Left colon (tissue), 2 donors: Measurements from ENCODE around the gene OR6M1. TPM values are rescaled to one million over a fixed set of nuclear protein-coding genes. Genes with fewer than 3 reads are reported as not detected.

Experiments
- ATAC-seq: fragments of 200-7000 bp; cut with Tn5 transposase; one replicate; pipeline ENCODE4 v1.9.1; 2020; ENCODE audit warnings: mild to moderate bottlenecking, moderate library complexity
- DNase-seq, 2 donors: peaks; one replicate each; pipeline ENCODE4 v3.0.0-alpha.2; 2020
- intact Hi-C, 2 donors: fragments of 100-400 bp; cut with DNase I in 1 of 2; cut with micrococcal nuclease in 1 of 2; formaldehyde crosslinking; loops; one replicate each; pipeline versions ENCODE4 v1.11.2 to v1.14.0; 2022; cut with DNase I, micrococcal nuclease
- total RNA-seq, 2 donors: library from RNA; stranded (reverse); fragmentation: NEBNext Ultra II Directional; extraction: Animal tissue kit (Norgen Biotek cat#: 25700); gene quantifications; one replicate each; pipeline ENCODE4 v1.2.1, GENCODE V29; 2021
- donor health status: DM: no; HTN: no; CAD: no.
- donor health status: DM: yes; HTN: yes; CAD: no.

The OR6M1 gene
- total RNA-seq, 2 donors from 2014 or later: not detected

GRCh38 chr11:123783536-123783935 is 22.6 kb downstream of the OR6M1 start:
- intact Hi-C loops: no loop called here
- ATAC-seq: peak; percentile 87
- DNase-seq: no peak

- intact Hi-C loops: no loop called here
- DNase-seq: no peak
- ATAC-seq: no peak
Observed at GRCh38 chr11:123778511-123778910, 27.6 kb downstream of the OR6M1 start.

- no peak for ATAC-seq
- intact Hi-C loops: no loop called here
- no peak for DNase-seq
Observed at GRCh38 chr11:123775715-123776549, 30.2 kb downstream of the OR6M1 start.

- intact Hi-C loops: no loop called here
Observed at GRCh38 chr11:123775289-123775688, 30.9 kb downstream of the OR6M1 start.

GRCh38 chr11:123773959-123774358 is 32.2 kb downstream of the OR6M1 start:
- DNase-seq: no peak
- intact Hi-C loops: no loop called here
- no peak for ATAC-seq

More at GRCh38 chr11:123775289-123775688, 30.9 kb downstream of the OR6M1 start:
- no peak for DNase-seq
- ATAC-seq: no peak

- DNase-seq (no peak), ATAC-seq (no peak)
- intact Hi-C loops: no loop called here
Observed at GRCh38 chr11:123773026-123773425, 33.1 kb downstream of the OR6M1 start.

GRCh38 chr11:123771664-123772063 is 34.5 kb downstream of the OR6M1 start:
- intact Hi-C loops: no loop called here
- DNase-seq (no peak), ATAC-seq (peak; percentile 88)

GRCh38 chr11:123770712-123771111 is 35.4 kb downstream of the OR6M1 start:
- intact Hi-C loops: no loop called here
- peak; percentile 60 for ATAC-seq

GRCh38 chr11:123765601-123766000 is 40.5 kb downstream of the OR6M1 start:
- DNase-seq (no peak), ATAC-seq (no peak)
- intact Hi-C loops: no loop called here

More at GRCh38 chr11:123770712-123771111, 35.4 kb downstream of the OR6M1 start:
- DNase-seq: no peak

- ATAC-seq (no peak), DNase-seq (no peak)
- intact Hi-C loops: no loop called here
Observed at GRCh38 chr11:123762422-123762821, 43.7 kb downstream of the OR6M1 start.

- DNase-seq (no peak), ATAC-seq (no peak)
- intact Hi-C loops: no loop called here
Observed at GRCh38 chr11:123760894-123761293, 45.3 kb downstream of the OR6M1 start.

- DNase-seq (no peak), ATAC-seq (no peak)
- intact Hi-C loops: no loop called here
Observed at GRCh38 chr11:123757976-123758375, 48.2 kb downstream of the OR6M1 start.

- no peak for DNase-seq
- no peak for ATAC-seq
- intact Hi-C loops: no loop called here
Observed at GRCh38 chr11:123755813-123756212, 50.3 kb downstream of the OR6M1 start.

Other genes starting within 250 kb of the OR6M1 start
- under 1 TPM; 0.43 to 0.59 TPM for gene SCN3B, start 151.7 kb downstream of the OR6M1 start, total RNA-seq
- gene ZNF202, start 64.7 kb downstream of the OR6M1 start, total RNA-seq: 1 to 10 TPM; 7.5 to 7.7 TPM
- gene OR6X1, start 51.8 kb downstream of the OR6M1 start, total RNA-seq: not detected
- gene TMEM225, start 79.3 kb upstream of the OR6M1 start, total RNA-seq: not detected
- gene OR8D4, start 95.8 kb upstream of the OR6M1 start, total RNA-seq: 1 to 10 TPM in 1 of 2 donors, under 1 TPM in 1; 0.61 to 1.5 TPM
- under 1 TPM; 0.37 to 0.81 TPM for gene OR4D5, start 133.3 kb upstream of the OR6M1 start, total RNA-seq
- gene OR6T1, start 137.5 kb upstream of the OR6M1 start, total RNA-seq: not detected
- gene OR10S1, start 171.4 kb upstream of the OR6M1 start, total RNA-seq: not detected
- not detected for gene OR10G6, start 188.8 kb upstream of the OR6M1 start, total RNA-seq
- gene OR10G4, start 206.6 kb upstream of the OR6M1 start, total RNA-seq: under 1 TPM; 0.18 to 0.56 TPM
- under 1 TPM in 1 of 2 donors, not detected in 1; 0.34 TPM for gene OR10G9, start 216.7 kb upstream of the OR6M1 start, total RNA-seq
- not detected for gene OR10G8, start 220.4 kb upstream of the OR6M1 start, total RNA-seq
- not detected for gene OR10G7, start 235.0 kb upstream of the OR6M1 start, total RNA-seq